HG03565 (cell line): Measurements from ENCODE around the gene ZNF862.

ENCODE experiments used
- ATAC-seq: cut with Tn5 transposase; IDR thresholded peaks from one replicate; pipeline ENCODE4 v1.9.1; 2021; ENCODE audit warnings: mild to moderate bottlenecking, moderate library complexity; ENCODE audit not compliant: unreplicated experiment

ZNF862 gene

GRCh38 chr7:149865437-149865836 is 27.3 kb downstream of the ZNF862 start:
- no peak for ATAC-seq

- no peak for ATAC-seq
Measured at GRCh38 chr7:149866139-149866778, 28.1 kb downstream of the ZNF862 start.

GRCh38 chr7:149866779-149867447 is 28.7 kb downstream of the ZNF862 start:
- ATAC-seq: no peak

- no peak for ATAC-seq
Measured at GRCh38 chr7:149867762-149868622, 29.8 kb downstream of the ZNF862 start.

GRCh38 chr7:149868623-149869290 is 30.6 kb downstream of the ZNF862 start:
- ATAC-seq: no peak

GRCh38 chr7:149869291-149869650 is 31.1 kb downstream of the ZNF862 start:
- no peak for ATAC-seq

GRCh38 chr7:149869867-149870266 is 31.7 kb downstream of the ZNF862 start:
- no peak for ATAC-seq

GRCh38 chr7:149870274-149870673 is 32.1 kb downstream of the ZNF862 start:
- no peak for ATAC-seq

- no peak for ATAC-seq
Measured at GRCh38 chr7:149870701-149871483, 32.7 kb downstream of the ZNF862 start.

- ATAC-seq: no peak
Measured at GRCh38 chr7:149871576-149871975, 33.4 kb downstream of the ZNF862 start.

- no peak for ATAC-seq
Measured at GRCh38 chr7:149872419-149873073, 34.4 kb downstream of the ZNF862 start.

GRCh38 chr7:149873074-149873969 is 35.1 kb downstream of the ZNF862 start, which contains the start of gene ATP6V0E2:
TSS of gene ATP6V0E2 (plus strand) at chr7:149873969. CDS start at chr7:149874066, 97 bp downstream.
- peak; percentile 82 for ATAC-seq

GRCh38 chr7:149873970-149874643 is 35.9 kb downstream of the ZNF862 start:
- ATAC-seq: no peak

- ATAC-seq: no peak
Measured at GRCh38 chr7:149874644-149875028, 36.5 kb downstream of the ZNF862 start.

GRCh38 chr7:149875396-149875795 is 37.2 kb downstream of the ZNF862 start:
- no peak for ATAC-seq

GRCh38 chr7:149877890-149878522 is 39.8 kb downstream of the ZNF862 start:
- no peak for ATAC-seq

- ATAC-seq: no peak
Measured at GRCh38 chr7:149878523-149878921, 40.3 kb downstream of the ZNF862 start.

- no peak for ATAC-seq
Measured at GRCh38 chr7:149879271-149879743, 41.1 kb downstream of the ZNF862 start.
